Naive thymus-derived CD4-positive, alpha-beta T cell (primary cell): ENCODE measurements around the gene CCDC142. TPM values are rescaled to one million over a fixed set of nuclear protein-coding genes. Genes with fewer than 3 reads are reported as not detected.

Experiments
- ATAC-seq: fragments of 150-1000 bp; cut with Tn5 transposase; 2 replicates; pipeline ENCODE4 v1.10.0; 2021; ENCODE audit warnings: mild to moderate bottlenecking, moderate library complexity
- CTCF ChIA-PET: fragments of 350-600 bp; sonication (Branson Sonifier 250); formaldehyde crosslinking; loops from one replicate; lab custom pipeline; 2021; ENCODE audit warnings: antibody characterized with exemption; lab: Charles Lee
- POLR2A ChIA-PET: fragments of 350-600 bp; sonication (Branson Sonifier 250); formaldehyde crosslinking; loops from one replicate; lab custom pipeline; 2021; ENCODE audit warnings: antibody characterized with exemption, inconsistent platforms; lab: Charles Lee
- DNase-seq, 9 donors: peaks; one replicate each; pipeline versions ENCODE4 v3.0.0 to v3.0.0-alpha.2; 2020 to 2022; ENCODE audit warnings: mixed read lengths in 1 of 9
- H3K27ac ChIP-seq: one replicate; pipeline ENCODE4 v1.7.0; 2013; ENCODE audit warnings: mild to moderate bottlenecking, low read depth, low read length, moderate library complexity
- H3K27me3 ChIP-seq, 2 donors: one replicate each; pipeline ENCODE4 v1.7.0; 2013; ENCODE audit warnings: low read length in 2 of 2, mild to moderate bottlenecking in 2 of 2, moderate library complexity in 2 of 2; ENCODE audit not compliant: control insufficient read depth in 2 of 2, insufficient read depth in 2 of 2
- H3K36me3 ChIP-seq, 3 experiments: 1 replicate in 2 of 3; 2 replicates in 1 of 3; pipeline ENCODE4 v1.7.0; 2013; ENCODE audit warnings: low read length in 3 of 3, mild to moderate bottlenecking in 3 of 3, moderate library complexity in 1 of 3; ENCODE audit not compliant: insufficient read depth in 3 of 3, control insufficient read depth in 2 of 3
- H3K4me1 ChIP-seq, 2 donors: one replicate each; pipeline ENCODE4 v1.7.0; 2013; ENCODE audit warnings: low read length in 2 of 2, mild to moderate bottlenecking in 2 of 2, moderate library complexity in 1 of 2; ENCODE audit not compliant: control insufficient read depth in 2 of 2, insufficient read depth in 2 of 2
- H3K4me3 ChIP-seq: 2 replicates; pipeline ENCODE4 v1.7.0; 2013; ENCODE audit warnings: mild to moderate bottlenecking, low read length
- H3K9me3 ChIP-seq, 3 experiments: 1 replicate in 2 of 3; 2 replicates in 1 of 3; pipeline ENCODE4 v1.7.0; 2013; ENCODE audit warnings: low read length in 3 of 3; ENCODE audit not compliant: control insufficient read depth in 2 of 3
- H3K27ac Mint-ChIP-seq, 9 donors: one replicate each; pipeline ENCODE4 v1.8.0; 2020 to 2022; ENCODE audit warnings: mixed read lengths in 9 of 9, mild to moderate bottlenecking in 8 of 9, moderate library complexity in 5 of 9, inconsistent platforms in 2 of 9
- H3K27me3 Mint-ChIP-seq, 5 donors: one replicate each; pipeline ENCODE4 v1.8.0; 2021 to 2022; ENCODE audit warnings: mixed read lengths in 5 of 5, mild to moderate bottlenecking in 1 of 5
- H3K36me3 Mint-ChIP-seq, 5 donors: one replicate each; pipeline ENCODE4 v1.8.0; 2020 to 2022; ENCODE audit warnings: mixed read lengths in 5 of 5, mild to moderate bottlenecking in 3 of 5, inconsistent platforms in 1 of 5
- H3K4me1 Mint-ChIP-seq, 7 donors: one replicate each; pipeline ENCODE4 v1.8.0; 2020 to 2022; ENCODE audit warnings: mixed read lengths in 7 of 7, mild to moderate bottlenecking in 3 of 7, inconsistent platforms in 1 of 7
- H3K4me3 Mint-ChIP-seq, 10 donors: one replicate each; pipeline ENCODE4 v1.8.0; 2020 to 2022; ENCODE audit warnings: mild to moderate bottlenecking in 10 of 10, mixed read lengths in 10 of 10, moderate library complexity in 6 of 10, inconsistent platforms in 2 of 10
- H3K9me3 Mint-ChIP-seq, 11 donors: one replicate each; pipeline ENCODE4 v1.8.0; 2020 to 2022; ENCODE audit warnings: mixed read lengths in 11 of 11, mild to moderate bottlenecking in 4 of 11, inconsistent platforms in 1 of 11, moderate library complexity in 1 of 11
- intact Hi-C, 2 donors: fragments of 100-400 bp; cut with micrococcal nuclease; formaldehyde crosslinking; loops; one replicate each; pipeline ENCODE4 v1.15.1; 2023
- polyA plus RNA-seq, 2 donors: library from polyadenylated mRNA; unstranded; fragments of 300-500 nt; fragmentation: Illumina TruSeq; gene quantifications; one replicate each; pipeline ENCODE4 v1.2.3, GENCODE V29; 2021
- total RNA-seq, 6 experiments: library from RNA in 5 of 6; stranded (reverse) in 5 of 6; gene quantifications; 1 replicate in 5 of 6; 2 replicates in 1 of 6; pipeline ENCODE4 v1.2.3 and lab custom pipeline; 2021 to 2026

Gene CCDC142
- total and polyA plus RNA-seq, 7 experiments from 2014 or later: 13.1 to 75.2 (median 27.4) TPM

GRCh38 chr2:74493546-74493945 is 10.7 kb upstream of the CCDC142 start:
- CTCF ChIA-PET: interaction anchor here (1.8 kb wide), 1 partner anchor 11 kb away, joined by 5 read pairs; the partner anchor contains the start of gene CCDC142
- no peak overlapping the region for H3K4me3 ChIP-seq
- Mint-ChIP-seq H3K27me3 (peaks cover 5 to 12% (median 7%) of the 10 kb centered on the region in 5 donors), H3K9me3 (peaks cover 0 to 2% (median 0%) of the 10 kb centered on the region in 11 donors), H3K27ac (no peak overlapping the region), H3K36me3 (peaks cover 14 to 52% (median 23%) of the 10 kb centered on the region in 5 donors), H3K4me3 (no peak overlapping the region), H3K4me1 (peaks cover 5 to 15% (median 9%) of the 10 kb centered on the region in 7 donors)
- DNase-seq (no peak), ATAC-seq (no peak)
- H3K4me1 ChIP-seq: peaks cover 2 to 11% of the 10 kb centered on the region in 2 donors
- H3K36me3 ChIP-seq: peaks cover 5 to 59% (median 8%) of the 10 kb centered on the region in 3 experiments
- no peaks in the 10 kb centered on the region for H3K9me3 ChIP-seq
- intact Hi-C loops: no loop called here
- peaks cover 0 to 7% of the 10 kb centered on the region in 2 donors for H3K27me3 ChIP-seq
- POLR2A ChIA-PET: interaction anchor here (0.9 to 1.5 kb wide), 2 partner anchors 10 to 23 kb away, joined by 3 to 4 read pairs; partner anchors contain the start of genes CCDC142 and TTC31
- no peak overlapping the region for H3K27ac ChIP-seq

- H3K4me3 Mint-ChIP-seq: no peak overlapping the region
- no peak for ATAC-seq
- Histone ChIP-seq H3K9me3 (no peaks in the 10 kb centered on the region), H3K4me1 (no peaks in the 10 kb centered on the region), H3K27me3 (no peaks in the 10 kb centered on the region), H3K27ac (no peak overlapping the region), H3K4me3 (no peak overlapping the region), H3K36me3 (peaks cover 5 to 68% (median 8%) of the 10 kb centered on the region in 3 experiments)
- H3K4me1 Mint-ChIP-seq: peaks cover 0 to 10% (median 1%) of the 10 kb centered on the region in 7 donors
- no peak for DNase-seq
- peaks cover 14 to 53% (median 20%) of the 10 kb centered on the region in 5 donors for H3K36me3 Mint-ChIP-seq
- no peak overlapping the region for H3K27ac Mint-ChIP-seq
- CTCF ChIA-PET: interaction anchor here (1.8 kb wide), 1 partner anchor 10 kb away, joined by 5 read pairs; the partner anchor contains the start of gene CCDC142
- intact Hi-C loops: no loop called here
- POLR2A ChIA-PET: interaction anchor here (0.7 to 0.9 kb wide), 2 partner anchors 9 to 17 kb away, joined by 3 to 5 read pairs; partner anchors contain the start of genes CCDC142 and TTC31
- no peaks in the 10 kb centered on the region for H3K27me3 Mint-ChIP-seq
- peaks cover 0 to 2% (median 0%) of the 10 kb centered on the region in 11 donors for H3K9me3 Mint-ChIP-seq
Measured at GRCh38 chr2:74491648-74492544, 9.1 kb upstream of the CCDC142 start.

- Histone ChIP-seq H3K4me1 (no peaks in the 10 kb centered on the region), H3K27me3 (no peaks in the 10 kb centered on the region), H3K4me3 (no peak overlapping the region), H3K27ac (no peak overlapping the region), H3K36me3 (peaks cover 5 to 71% (median 8%) of the 10 kb centered on the region in 3 experiments), H3K9me3 (no peaks in the 10 kb centered on the region)
- intact Hi-C loops: loop anchor here in 1 of 2 donors (10.0 kb wide), 1 partner anchor 1255 kb away; the partner anchor contains the start of genes CCT7 and PRADC1
- H3K9me3 Mint-ChIP-seq: peaks cover 0 to 2% (median 0%) of the 10 kb centered on the region in 11 donors
- peaks cover 3 to 13% (median 10%) of the 10 kb centered on the region in 7 donors for H3K4me1 Mint-ChIP-seq
- ChIA-PET POLR2A (interaction anchor here (1.0 kb wide), 1 partner anchor 17 kb away, joined by 3 read pairs; the partner anchor contains the start of gene MRPL53), CTCF (no interaction called here)
- DNase-seq (no peak), ATAC-seq (no peak)
- no peak overlapping the region for H3K4me3 Mint-ChIP-seq
- no peak overlapping the region for H3K27ac Mint-ChIP-seq
- peaks cover 18 to 56% (median 27%) of the 10 kb centered on the region in 5 donors for H3K36me3 Mint-ChIP-seq
- no peaks in the 10 kb centered on the region for H3K27me3 Mint-ChIP-seq
Measured at GRCh38 chr2:74489906-74490305, 7.1 kb upstream of the CCDC142 start.

GRCh38 chr2:74488643-74489481 is 6.1 kb upstream of the CCDC142 start:
- H3K36me3 ChIP-seq: peaks cover 5 to 65% (median 8%) of the 10 kb centered on the region in 3 experiments
- H3K4me3 ChIP-seq: no peak overlapping the region
- peaks cover 17 to 51% (median 27%) of the 10 kb centered on the region in 5 donors for H3K36me3 Mint-ChIP-seq
- no peaks in the 10 kb centered on the region for H3K27me3 ChIP-seq
- H3K27me3 Mint-ChIP-seq: no peaks in the 10 kb centered on the region
- intact Hi-C loops: loop anchor here in 1 of 2 donors (10.0 kb wide), 1 partner anchor 1254 kb away; the partner anchor contains the start of genes CCT7 and PRADC1
- peaks cover 3 to 18% (median 10%) of the 10 kb centered on the region in 7 donors for H3K4me1 Mint-ChIP-seq
- H3K4me1 ChIP-seq: peaks cover 0 to 3% of the 10 kb centered on the region in 2 donors
- POLR2A ChIA-PET: interaction anchor here (0.5 to 1.0 kb wide), 3 partner anchors 16 to 665 kb away, joined by 3 to 5 read pairs (median 4); partner anchors contain the start of genes MRPL53 and WBP1
- H3K27ac Mint-ChIP-seq: no peak overlapping the region
- H3K9me3 ChIP-seq: no peaks in the 10 kb centered on the region
- H3K9me3 Mint-ChIP-seq: peaks cover 0 to 2% (median 0%) of the 10 kb centered on the region in 11 donors
- ATAC-seq (no peak), DNase-seq (no peak)
- CTCF ChIA-PET: interaction anchor here (1.3 kb wide), 1 partner anchor 99 kb away, joined by 4 read pairs; no protein-coding TSS in a partner anchor
- no peak overlapping the region for H3K27ac ChIP-seq
- no peak overlapping the region for H3K4me3 Mint-ChIP-seq

- ATAC-seq (no peak), DNase-seq (no peak)
- peaks cover 15 to 40% (median 25%) of the 10 kb centered on the region in 7 donors for H3K4me1 Mint-ChIP-seq
- H3K27ac Mint-ChIP-seq: no peak overlapping the region
- no peaks in the 10 kb centered on the region for H3K27me3 ChIP-seq
- peaks cover 0 to 2% (median 0%) of the 10 kb centered on the region in 11 donors for H3K9me3 Mint-ChIP-seq
- CTCF ChIA-PET: interaction anchor here (0.6 kb wide), 1 partner anchor 103 kb away, joined by 3 read pairs; no protein-coding TSS in a partner anchor
- H3K36me3 ChIP-seq: peaks cover 5 to 50% (median 8%) of the 10 kb centered on the region in 3 experiments
- peak overlapping the region in 1 of 10 donors; percentile 28 for H3K4me3 Mint-ChIP-seq
- H3K9me3 ChIP-seq: no peaks in the 10 kb centered on the region
- intact Hi-C loops: loop anchor here in 1 of 2 donors (10.0 kb wide), 1 partner anchor 1251 kb away; the partner anchor contains the start of genes CCT7 and PRADC1
- no peak overlapping the region for H3K4me3 ChIP-seq
- peaks cover 16 to 19% of the 10 kb centered on the region in 2 donors for H3K4me1 ChIP-seq
- peaks cover 13 to 30% (median 24%) of the 10 kb centered on the region in 5 donors for H3K36me3 Mint-ChIP-seq
- H3K27ac ChIP-seq: no peak overlapping the region
- POLR2A ChIA-PET: no interaction called here
- no peaks in the 10 kb centered on the region for H3K27me3 Mint-ChIP-seq
Measured at GRCh38 chr2:74486141-74486540, 3.3 kb upstream of the CCDC142 start.
